GM21367 (cell line): ENCODE data around the gene LY6G6C.
"Not testable (repeated sequence)": the region's sequence is repeated elsewhere in the genome, so short reads cannot be mapped to it uniquely, and the experiment has no call there.

Experiments used
- ATAC-seq: cut with Tn5 transposase; IDR thresholded peaks from one replicate; pipeline ENCODE4 v1.9.1; 2021; ENCODE audit not compliant: unreplicated experiment

The LY6G6C gene

DNA sequence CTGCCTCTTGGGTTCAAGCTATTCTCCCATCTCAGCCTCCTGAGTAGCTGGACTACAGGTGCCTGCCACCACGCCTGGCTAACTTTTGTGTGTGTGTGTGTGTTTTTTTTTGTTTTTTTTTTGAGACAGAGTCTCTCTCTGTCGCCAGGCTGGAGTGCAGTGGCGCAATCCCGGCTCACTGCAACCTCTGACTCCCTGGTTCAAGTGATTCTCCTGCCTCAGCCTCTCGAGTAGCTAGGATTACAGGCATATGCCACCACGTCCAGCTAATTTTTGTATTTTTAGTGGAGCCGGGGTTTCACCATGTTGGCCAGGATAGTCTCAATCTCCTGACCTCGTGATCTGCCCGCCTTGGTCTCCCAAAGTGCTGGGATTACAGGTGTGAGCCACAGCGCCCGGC, 12.4 kb downstream of the LY6G6C start:
- ATAC-seq = not testable (repeated sequence)

DNA sequence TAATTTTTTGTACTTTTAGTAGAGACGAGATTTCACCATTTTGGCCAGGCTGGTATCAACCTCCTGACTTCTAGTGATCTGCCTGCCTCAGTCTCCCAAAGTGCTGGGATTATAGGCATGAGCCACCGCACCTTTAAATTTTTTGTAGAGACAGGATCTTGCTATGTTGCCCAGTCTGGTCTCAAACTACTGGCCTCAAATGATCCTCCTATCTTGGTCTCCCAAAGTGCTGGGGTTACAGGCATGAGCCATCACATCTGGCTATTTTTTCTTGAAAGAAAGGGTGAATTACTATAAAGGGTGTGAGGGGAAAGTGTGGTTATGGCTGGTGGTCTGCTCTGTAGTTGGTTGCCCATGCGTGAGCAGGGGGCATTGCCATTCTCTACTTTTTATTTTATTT, 13.3 kb downstream of the LY6G6C start:
- no peak for ATAC-seq

DNA sequence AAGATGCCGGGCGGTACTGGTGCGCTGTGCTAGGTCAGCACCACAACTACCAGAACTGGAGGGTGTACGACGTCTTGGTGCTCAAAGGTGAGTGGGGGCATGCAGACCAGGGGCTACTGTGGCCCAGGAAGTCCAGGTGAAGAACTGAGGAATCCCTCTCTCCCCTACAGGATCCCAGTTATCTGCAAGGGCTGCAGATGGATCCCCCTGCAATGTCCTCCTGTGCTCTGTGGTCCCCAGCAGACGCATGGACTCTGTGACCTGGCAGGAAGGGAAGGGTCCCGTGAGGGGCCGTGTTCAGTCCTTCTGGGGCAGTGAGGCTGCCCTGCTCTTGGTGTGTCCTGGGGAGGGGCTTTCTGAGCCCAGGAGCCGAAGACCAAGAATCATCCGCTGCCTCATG, 13.8 kb downstream of the LY6G6C start:
- ATAC-seq = no peak

DNA sequence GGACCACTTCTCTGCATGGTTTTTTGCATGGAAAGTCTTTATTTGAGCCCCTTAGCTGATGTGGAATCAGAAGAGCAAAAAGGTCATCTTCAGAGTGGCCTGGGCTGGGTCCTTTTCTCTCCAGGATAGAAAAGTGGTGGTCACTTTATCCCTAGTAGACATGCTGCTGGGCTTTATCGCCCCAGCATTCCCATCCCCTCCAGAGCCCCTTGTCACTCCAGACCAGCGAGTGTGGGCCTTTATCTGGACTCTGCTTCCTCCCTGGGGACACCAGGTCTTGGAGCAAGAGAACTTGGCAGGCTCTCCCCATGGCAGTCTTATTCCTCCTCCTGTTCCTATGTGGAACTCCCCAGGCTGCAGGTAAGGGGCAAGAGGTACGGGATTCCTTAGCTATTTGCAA, 14.9 kb downstream of the LY6G6C start, which contains the start of gene LY6G6F:
TSS of gene LY6G6F (plus strand) at position 268 of the 400 bp plus-strand sequence. CDS start at position 309, 41 bp downstream.
- ATAC-seq = no peak

DNA sequence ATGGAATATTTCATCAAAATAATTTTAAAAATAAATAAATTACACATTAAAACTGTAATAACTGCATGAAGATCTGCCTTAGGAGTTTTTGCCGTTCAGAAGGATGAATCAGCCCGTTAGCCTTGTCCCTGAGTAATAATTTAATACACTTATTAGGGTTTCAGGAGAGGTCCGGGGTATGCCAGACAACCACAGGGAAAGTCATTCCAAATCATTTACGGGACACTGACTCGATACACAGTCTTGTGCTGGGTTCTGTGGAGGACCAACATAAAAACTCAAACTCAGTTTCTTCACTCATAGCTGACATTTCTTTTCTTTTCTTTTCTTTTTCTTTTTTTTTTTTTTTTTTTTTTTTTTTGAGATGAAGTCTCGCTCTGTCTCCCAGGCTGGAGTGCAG, 15.6 kb downstream of the LY6G6C start:
- no peak for ATAC-seq

DNA sequence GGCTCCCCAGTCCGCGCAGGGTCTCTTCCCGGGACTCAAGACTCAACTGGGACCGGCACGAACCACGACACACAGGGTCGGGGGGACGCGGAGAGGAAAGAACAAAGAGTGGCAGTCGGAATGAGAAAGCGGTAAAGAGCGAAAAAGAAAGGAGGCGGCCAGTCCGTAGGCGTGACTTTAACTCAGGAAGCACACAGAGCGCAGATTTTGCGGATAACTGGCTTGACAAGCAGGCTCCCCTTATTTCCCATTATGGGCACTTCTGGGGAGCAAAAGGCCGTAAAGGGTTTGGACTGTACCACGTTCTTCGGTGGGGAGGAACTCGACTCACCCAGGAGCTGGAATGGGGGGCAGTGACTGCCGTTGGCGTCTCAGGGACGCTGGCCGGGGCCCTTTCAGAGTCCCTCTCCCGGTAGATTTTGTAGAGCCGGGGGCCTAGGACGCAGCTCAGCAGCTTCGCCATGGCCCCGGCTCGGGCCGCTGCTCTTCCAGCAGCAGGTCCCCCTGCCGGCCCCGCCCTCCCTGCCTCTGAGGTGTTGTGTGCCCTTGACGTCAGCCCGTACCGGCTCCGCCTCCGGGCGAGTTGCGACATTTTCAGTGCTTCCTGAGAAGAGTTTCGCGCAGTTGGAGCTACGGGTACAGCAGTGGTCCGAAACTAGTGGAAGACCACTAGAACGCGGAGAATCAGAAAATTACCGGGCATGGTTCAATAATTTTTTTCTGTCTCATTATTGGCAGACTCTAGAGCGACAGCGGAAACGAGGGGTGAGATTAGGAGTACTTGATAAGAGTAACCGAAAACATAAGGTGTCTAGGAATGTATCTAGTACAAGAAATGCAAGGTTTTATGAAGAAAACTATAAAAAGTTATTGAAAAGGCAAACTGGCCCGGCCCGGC, 18.5 kb downstream of the LY6G6C start, which contains the start of gene ABHD16A:
TSS of gene ABHD16A (minus strand) at position 506 of the 898 bp plus-strand sequence. CDS start at position 463, 43 bp downstream.
- peak; percentile 70 for ATAC-seq

DNA sequence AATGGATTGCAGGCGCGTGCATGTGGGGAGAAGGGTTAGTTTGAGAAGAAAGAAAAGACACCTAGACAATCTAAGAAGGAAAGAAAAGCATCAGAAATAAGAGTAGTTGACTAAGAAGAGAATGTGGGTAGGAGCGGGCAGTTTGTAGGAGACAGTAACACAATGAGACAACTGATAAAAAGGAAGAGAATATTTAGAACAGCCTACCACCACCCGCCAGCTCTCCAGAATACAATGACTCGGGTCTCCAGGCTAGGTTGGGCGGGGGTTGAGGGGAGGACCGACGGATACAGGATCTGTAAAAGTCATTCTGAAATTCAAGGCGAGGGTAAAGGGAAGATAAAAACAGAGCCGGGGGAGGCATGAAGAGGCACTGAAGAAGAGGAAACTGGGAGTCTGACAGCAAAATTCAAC, 19.1 kb downstream of the LY6G6C start:
- no peak for ATAC-seq

DNA sequence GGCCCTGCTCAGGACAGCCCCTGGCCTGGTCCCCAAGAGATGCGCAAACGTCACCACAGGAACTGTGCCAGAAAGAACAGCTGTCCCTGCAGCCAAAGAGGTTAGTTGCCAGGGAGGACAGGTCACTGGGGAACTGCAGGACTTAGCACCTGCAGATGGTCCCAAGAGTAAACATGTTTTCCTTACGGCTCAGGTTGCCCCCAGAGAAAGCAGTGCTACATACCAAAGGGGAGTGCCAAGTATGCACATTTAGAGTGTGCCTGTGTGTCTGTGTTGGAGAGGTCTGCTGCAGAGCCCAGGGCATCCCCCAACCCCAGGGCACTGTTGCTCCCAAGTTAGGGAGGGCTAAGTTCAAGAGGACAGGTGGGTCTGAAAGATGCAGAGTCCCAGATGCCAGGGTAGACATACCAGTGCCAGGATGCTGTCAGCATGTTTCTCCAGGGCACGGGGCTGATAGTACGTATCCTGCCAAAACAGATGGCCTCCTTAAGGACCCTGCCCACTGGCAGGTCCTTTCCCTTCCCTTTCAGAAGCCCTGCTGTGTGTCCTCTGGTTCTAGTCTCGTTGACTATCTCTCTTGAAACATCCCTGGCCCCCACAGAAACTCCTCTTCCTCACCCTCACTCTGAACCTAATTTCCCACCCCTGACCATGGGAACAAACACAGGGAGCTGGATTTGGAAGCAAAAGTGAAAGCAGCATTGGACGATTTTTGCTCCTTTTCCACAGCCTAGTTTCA, 19.7 kb downstream of the LY6G6C start:
- no peak for ATAC-seq

DNA sequence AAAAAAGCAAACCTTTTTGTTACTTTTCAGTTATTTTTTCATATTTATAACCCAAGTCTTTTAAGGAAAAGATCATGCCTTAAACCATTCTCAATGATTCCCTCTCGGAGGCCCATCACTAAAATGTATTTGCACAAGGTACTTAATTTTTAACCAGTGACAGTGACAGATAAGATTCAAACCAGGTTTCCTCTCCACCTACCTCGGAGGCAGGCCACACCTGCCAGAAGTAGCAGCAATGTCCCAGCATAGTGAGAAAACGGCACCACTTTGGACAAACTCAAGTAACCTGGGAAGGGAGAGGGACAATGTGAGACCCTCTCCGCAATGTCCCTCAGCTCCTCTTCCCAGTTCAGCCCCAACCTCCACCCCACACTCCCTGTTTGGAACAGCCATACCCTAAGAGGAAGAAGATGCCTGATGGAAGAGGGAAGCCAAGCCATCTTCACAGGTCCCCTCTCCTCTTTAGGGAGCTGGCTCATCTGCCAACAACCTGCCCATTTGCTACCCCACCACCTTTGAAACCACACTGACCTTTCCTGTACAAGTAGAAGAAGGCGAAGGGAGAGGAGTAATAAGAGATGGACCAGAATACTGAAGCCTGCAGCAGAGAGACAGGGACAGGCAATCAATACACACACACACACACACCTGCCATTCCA, 20.7 kb downstream of the LY6G6C start:
- no peak for ATAC-seq

DNA sequence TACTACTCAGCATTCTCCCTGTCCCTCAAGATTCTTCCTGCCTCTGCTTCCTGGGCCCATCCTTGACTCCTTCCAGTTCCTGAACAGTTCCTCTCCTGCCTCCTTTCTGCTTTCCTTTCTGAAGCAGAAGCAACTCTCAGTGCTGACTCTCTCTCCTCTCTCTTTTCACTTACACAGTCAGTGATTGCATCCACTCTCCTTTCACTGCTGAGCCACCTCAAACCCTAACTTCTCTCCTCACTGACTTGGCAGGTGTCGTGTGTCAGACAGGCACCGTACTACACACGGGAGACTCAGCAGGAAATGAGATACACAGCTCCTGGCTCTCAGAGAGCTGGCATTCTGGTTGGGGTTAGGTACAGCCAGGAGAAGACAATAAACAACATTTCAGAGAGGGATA, 24.0 kb downstream of the LY6G6C start:
- ATAC-seq = no peak

DNA sequence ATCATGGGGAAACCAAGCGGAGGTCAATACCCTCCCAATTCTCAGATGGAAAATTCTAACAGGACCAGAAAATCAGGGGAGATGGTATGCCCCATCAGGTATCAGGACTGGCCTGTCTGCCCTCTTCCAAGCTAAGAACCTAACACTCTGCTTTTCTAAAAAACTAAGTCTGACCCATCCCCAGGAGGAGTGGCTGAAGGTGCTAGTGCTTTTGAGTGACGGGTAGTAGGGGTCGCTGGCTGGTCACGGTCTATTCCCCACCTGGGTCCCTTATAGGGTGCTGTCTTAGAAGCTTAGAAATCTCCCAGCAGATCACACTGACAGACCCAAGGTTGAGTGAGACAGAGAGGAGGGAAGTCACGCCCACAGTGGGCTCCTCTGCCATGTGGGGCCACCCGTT, 28.0 kb downstream of the LY6G6C start:
- ATAC-seq = no peak

DNA sequence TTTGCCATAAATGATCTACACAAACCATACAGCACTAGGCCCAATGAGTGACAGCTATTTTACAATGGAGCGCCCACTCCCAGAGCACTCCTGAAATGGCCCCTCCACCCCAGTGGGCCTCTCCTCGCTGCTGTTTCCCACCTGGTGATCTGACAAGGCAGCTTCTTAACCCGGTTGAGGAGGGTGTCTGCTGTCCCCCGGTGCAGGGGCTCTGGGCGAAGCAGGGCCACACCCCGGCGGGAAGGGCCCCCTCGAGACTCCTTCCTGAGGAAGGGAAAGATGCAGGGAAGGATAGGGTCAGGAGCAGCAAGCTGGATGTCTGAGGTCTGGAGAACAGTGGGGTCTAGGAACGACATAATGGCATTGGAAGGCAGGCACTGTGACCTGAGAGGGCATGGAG, 28.7 kb downstream of the LY6G6C start:
- no peak for ATAC-seq

DNA sequence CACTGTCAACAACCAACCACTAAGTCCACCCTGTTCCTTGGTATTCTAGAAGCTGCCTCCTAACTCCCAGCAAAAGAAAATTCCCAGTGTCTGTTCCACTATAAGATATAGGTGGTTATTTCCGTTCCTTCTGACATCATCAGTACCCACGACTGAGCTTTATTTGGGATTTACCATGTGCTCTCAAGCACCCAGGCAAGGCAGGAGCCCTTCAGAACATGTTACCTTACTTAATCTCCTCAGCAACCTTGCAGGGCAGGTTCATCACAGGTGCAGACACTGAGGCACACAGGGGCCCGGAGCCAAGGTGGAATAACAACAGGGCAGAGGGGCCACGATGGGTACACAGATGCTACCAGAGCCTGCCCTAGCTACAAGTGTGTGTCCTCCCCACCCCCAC, 29.2 kb downstream of the LY6G6C start:
- ATAC-seq = no peak

DNA sequence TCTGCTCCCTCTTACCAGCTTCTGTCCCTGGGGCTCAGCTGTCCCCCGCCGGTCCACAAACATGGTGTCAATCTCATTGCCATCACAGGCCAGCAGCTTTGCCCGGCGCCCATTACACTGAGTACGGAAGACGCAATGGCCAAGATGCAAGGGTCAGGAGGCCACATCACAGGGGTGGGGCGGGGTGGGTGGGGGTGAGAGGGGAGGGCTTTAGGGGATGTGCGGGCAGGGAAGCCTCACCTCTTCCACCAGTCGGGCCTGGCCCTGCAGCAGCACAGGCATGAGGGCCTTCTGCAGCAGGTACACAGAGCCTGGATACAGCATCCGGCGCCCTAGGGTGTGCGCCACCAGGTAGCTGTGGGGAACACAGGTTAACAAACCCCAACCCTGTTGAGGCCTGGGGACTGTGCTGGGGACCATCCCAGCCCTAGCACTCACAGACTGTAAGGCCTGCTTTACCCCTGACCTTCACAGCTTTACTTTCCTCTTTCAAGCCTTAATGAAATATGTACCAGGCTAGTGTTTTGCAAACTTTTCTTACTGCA, 29.9 kb downstream of the LY6G6C start:
- no peak for ATAC-seq

DNA sequence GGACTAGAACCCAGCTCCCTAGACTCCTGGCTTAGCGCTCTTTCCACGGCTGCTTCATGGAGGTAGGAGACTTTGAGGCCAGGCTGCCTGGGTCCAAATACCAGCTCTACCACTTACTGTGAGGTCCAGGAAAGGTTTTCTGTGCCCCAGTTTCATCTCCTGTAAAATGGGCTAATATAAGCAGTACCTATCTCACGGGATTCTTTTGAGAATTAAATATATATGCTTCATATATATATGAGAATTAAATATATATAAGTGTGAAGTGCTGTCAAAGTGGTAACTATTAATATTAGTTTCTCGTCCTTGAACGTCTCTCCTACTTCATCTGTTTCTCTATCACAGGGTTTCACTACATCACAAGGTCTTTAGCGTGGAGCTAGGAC, 30.5 kb downstream of the LY6G6C start:
- ATAC-seq = no peak

DNA sequence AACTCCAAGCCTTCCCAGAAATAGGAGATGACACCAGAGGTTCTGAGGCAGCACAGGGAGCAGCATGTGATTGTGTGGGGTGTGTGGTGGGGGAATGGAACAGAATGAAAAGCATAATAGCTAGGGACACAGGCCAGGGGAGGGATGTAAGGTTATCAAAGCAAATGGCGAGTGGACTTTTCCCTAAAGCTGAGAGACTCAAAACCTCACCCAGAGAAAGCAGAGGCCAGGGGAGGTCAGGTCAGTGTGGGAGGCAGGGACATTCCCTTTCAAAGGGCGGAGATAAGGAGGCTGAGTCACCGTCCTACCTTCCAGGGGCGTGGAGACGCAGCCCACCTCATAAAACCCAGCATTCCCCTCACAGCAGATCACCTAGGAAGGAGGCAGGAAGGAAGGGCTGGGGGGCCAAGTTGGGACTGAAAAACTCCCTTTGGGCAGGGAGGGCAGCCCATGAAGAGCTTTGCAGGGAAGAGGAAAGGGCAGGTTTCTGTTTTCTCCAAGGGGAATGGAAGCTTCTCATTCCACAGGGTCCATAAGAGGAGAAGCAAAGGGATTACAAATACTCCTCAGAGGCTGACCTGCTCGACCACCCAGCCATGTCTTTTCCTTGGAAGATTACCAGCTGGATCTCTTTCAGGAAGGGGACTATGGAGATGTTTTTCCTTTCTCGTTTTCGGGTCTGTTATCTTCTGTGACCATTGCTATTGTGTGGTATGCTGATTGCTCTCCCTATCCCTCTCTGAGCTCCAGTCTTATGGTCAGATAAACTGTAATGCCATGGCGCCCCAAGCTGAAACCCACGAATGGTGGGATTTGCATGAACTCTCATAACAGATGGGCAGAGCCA, 31.1 kb downstream of the LY6G6C start:
- no peak for ATAC-seq

DNA sequence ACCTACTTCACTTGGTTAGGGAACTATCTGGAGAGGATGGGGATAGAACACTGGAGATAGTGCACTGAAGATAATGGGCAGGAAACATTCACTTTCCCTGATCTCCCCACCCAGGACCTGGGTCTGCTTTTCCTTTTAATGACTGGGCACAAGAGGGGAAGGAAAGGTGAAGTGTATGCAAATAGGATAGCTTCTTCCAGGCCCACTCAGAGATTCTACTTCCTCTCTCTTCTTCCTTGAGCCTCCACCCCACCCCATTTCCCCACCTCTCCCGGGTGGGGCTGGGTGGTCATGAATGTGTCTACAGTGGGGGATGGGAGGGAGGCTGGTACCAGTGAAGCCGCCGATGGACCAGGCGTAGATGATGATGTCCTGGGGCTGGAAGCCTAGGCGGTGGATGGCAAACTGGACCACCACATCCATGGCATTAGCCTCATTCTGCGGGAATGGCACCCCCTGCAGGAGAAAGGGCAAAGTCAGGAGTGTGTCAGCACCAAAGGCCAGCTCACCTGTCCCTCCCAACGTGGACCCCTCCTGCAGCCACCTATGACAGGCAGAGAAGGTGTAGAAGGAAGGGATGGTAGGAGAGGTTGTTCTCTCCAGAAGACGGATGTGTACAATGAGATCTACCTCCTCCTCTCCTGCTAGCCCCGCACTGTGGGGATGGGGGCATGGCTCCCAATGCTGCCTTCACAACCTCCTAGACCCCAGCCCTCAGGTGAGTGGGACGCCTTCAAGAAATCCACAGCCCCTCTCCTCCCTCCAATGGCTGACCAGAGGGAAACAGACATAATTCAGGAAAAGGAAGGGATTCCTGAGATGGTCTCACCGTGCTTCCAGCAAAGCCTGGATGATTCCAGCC, 32.1 kb downstream of the LY6G6C start:
- ATAC-seq = no peak

DNA sequence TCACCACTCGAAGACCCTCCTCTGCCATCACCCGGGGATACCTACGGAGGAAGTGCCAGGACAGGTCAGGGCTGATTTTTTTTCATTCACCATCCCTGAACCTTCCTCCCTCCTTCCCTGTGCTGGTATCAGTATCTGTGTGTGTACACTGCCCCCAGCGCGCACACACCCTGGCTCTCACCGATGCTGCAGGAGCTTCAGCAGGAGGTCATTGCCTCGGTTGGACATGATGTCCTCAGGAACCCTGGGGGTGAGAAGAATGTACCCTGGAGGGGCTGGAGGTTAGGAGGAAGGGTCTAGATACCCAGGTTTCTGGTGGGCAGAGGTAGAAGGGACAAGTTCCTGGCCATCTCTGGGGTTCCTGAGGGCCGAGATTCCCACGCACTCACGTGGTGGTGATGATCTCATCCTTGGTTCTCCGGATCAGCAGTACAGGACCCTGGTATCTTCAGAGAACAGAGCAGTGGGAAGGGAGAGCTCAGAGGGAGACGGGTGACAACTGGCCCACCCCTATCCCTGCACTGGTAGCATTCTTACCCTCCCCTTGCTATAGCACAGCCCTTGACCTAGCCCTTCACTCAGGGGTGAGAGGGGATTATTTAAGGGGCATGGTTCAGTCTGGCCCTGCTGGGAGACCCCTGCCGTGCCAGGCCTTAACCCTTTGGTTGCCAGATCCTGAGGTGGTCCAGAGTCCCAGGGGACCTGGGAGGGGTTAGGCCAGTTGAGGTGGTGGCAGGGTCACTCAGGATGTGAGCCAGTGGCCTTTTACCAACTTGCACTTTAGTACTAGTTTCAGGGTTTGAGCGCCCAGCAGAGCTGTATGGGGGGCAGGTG, 33.5 kb downstream of the LY6G6C start:
- ATAC-seq = no peak
